A549 treated with AZD9567 at 1 μM for 4 hours (cell line): Measurements from ENCODE around the gene PDE4DIP. TPM values are rescaled to one million over a fixed set of nuclear protein-coding genes. Genes with fewer than 3 reads are reported as not detected.

Source experiments
- total RNA-seq: library from RNA; stranded (reverse); fragments of 200-300 nt; extraction: Qiagen RNA extraction; gene quantifications from 5 replicates; pipeline ENCODE4 v1.2.3, GENCODE V29; 2022; ENCODE audit not compliant: insufficient read depth

PDE4DIP gene
- 6.4 to 12.1 TPM (median 6.8 TPM) in 5 replicates for total RNA-seq

GRCh38 chr1:148844220-148844619, at the start of gene PDE4DIP:
Gene PDE4DIP (plus strand): TSS chr1:148844428. CDS start chr1:148844775, 347 bp downstream.

Other genes starting within 250 kb of the PDE4DIP start
- 16.1 to 22.8 TPM (median 21.2 TPM) in 5 replicates for gene NBPF14, start 248.4 kb upstream of the PDE4DIP start, total RNA-seq
- gene NUDT4B, start 95.7 kb upstream of the PDE4DIP start, total RNA-seq = 0.95 to 7.5 TPM (median 1.0 TPM) in 5 replicates